Endothelial cell of hepatic sinusoid (primary cell): ENCODE measurements around the gene MTPN.

Experiments used
- in situ Hi-C: cut with HindIII; loops from 2 replicates; pipeline ENCODE4 v1.10.0; 2017; ENCODE audit warnings: low sequenced_read_pairs

Gene MTPN

GRCh38 chr7:135991322-135991721 is 14.2 kb upstream of the MTPN start:
- in situ Hi-C loops = no loop called here

- in situ Hi-C loops = no loop called here
Measured at GRCh38 chr7:135990258-135990657, 13.1 kb upstream of the MTPN start.

GRCh38 chr7:135981958-135982646 is 4.9 kb upstream of the MTPN start:
- in situ Hi-C loops = loop anchor here (10.0 kb wide), 1 partner anchor 547 kb away; no protein-coding TSS in a partner anchor

GRCh38 chr7:135980665-135981180 is 3.6 kb upstream of the MTPN start:
- in situ Hi-C loops = loop anchor here (10.0 kb wide), 1 partner anchor 546 kb away; no protein-coding TSS in a partner anchor

GRCh38 chr7:135980012-135980551 is 2.9 kb upstream of the MTPN start:
- in situ Hi-C loops = loop anchor here (10.0 kb wide), 1 partner anchor 545 kb away; no protein-coding TSS in a partner anchor

- in situ Hi-C loops = loop anchor here (10.0 kb wide), 1 partner anchor 545 kb away; no protein-coding TSS in a partner anchor
Measured at GRCh38 chr7:135979471-135980011, 2.4 kb upstream of the MTPN start.

- in situ Hi-C loops = no loop called here
Measured at GRCh38 chr7:135978624-135979023, 1.5 kb upstream of the MTPN start.

GRCh38 chr7:135977742-135978066 is 545 bp upstream of the MTPN start:
- in situ Hi-C loops = no loop called here

GRCh38 chr7:135976312-135977006 is 700 bp downstream of the MTPN start:
- in situ Hi-C loops = no loop called here

GRCh38 chr7:135975166-135975565 is 2.0 kb downstream of the MTPN start:
- in situ Hi-C loops = no loop called here

GRCh38 chr7:135974667-135975066 is 2.5 kb downstream of the MTPN start:
- in situ Hi-C loops = no loop called here

GRCh38 chr7:135971366-135971725 is 5.8 kb downstream of the MTPN start:
- in situ Hi-C loops = no loop called here

- in situ Hi-C loops = no loop called here
Measured at GRCh38 chr7:135970682-135971365, 6.3 kb downstream of the MTPN start.

- in situ Hi-C loops = no loop called here
Measured at GRCh38 chr7:135970045-135970444, 7.1 kb downstream of the MTPN start.

GRCh38 chr7:135966341-135967043 is 10.7 kb downstream of the MTPN start:
- in situ Hi-C loops = no loop called here

GRCh38 chr7:135965602-135966001 is 11.6 kb downstream of the MTPN start:
- in situ Hi-C loops = no loop called here

GRCh38 chr7:135964791-135965190 is 12.4 kb downstream of the MTPN start:
- in situ Hi-C loops = no loop called here

- in situ Hi-C loops = no loop called here
Measured at GRCh38 chr7:135964274-135964673, 12.9 kb downstream of the MTPN start.

- in situ Hi-C loops = no loop called here
Measured at GRCh38 chr7:135962802-135963201, 14.4 kb downstream of the MTPN start.

GRCh38 chr7:135960709-135961451 is 16.3 kb downstream of the MTPN start:
- in situ Hi-C loops = no loop called here
